NB4 (cell line): ENCODE measurements around the gene HIGD1C.

Source experiments
- CTCF ChIP-seq: IDR thresholded peaks from one replicate; pipeline ENCODE4 v1.5.1; 2012; ENCODE audit warnings: low read depth, low read length
- MAX ChIP-seq: IDR thresholded peaks from 2 replicates; pipeline ENCODE4 v1.6.1; 2011; ENCODE audit warnings: low read depth, low read length
- MYC ChIP-seq: IDR thresholded peaks from 2 replicates; pipeline ENCODE4 v1.6.1; 2011; ENCODE audit warnings: low read depth, low read length
- POLR2A ChIP-seq: IDR thresholded peaks from 2 replicates; pipeline ENCODE4 v1.6.1; 2011; ENCODE audit warnings: mild to moderate bottlenecking; ENCODE audit not compliant: insufficient read length; ENCODE audit errors: extremely low read depth

- TF ChIP-seq CTCF: no peak
- no peak for TF ChIP-seq POLR2A
- TF ChIP-seq MAX: no peak
- no peak for TF ChIP-seq MYC
Measured at GRCh38 chr12:51000245-51000644, 47.9 kb downstream of the HIGD1C start.
